Vagina (tissue), 2 donors: Measurements from ENCODE around the gene C1QTNF12.

Experiments used
- POLR2A ChIP-seq, 2 donors: fragments of 450-650 bp; IDR thresholded peaks; one replicate each; pipeline ENCODE4 v1.6.1; 2017; ENCODE audit warnings: antibody characterized with exemption in 2 of 2, mild to moderate bottlenecking in 2 of 2, moderate library complexity in 2 of 2
- POLR2AphosphoS5 ChIP-seq, 2 donors: sonication (generic); formaldehyde crosslinking; IDR thresholded peaks; one replicate each; pipeline ENCODE4 v1.9.0; 2017; ENCODE audit warnings: antibody characterized with exemption in 2 of 2, mild to moderate bottlenecking in 2 of 2, low read depth in 1 of 2; ENCODE audit not compliant: insufficient read depth in 1 of 2
- TF ChIP-seq, protein P1 (sequence below), 3 experiments: fragments of 450-650 bp in 2 of 3; fragments of 200-600 bp in 1 of 3; sonication (generic) in 1 of 3; IDR thresholded peaks; one replicate each; pipeline ENCODE4 v1.5.1; 2017 to 2019; ENCODE audit warnings: antibody characterized with exemption in 3 of 3, mild to moderate bottlenecking in 2 of 3, moderate library complexity in 2 of 3

DNA sequence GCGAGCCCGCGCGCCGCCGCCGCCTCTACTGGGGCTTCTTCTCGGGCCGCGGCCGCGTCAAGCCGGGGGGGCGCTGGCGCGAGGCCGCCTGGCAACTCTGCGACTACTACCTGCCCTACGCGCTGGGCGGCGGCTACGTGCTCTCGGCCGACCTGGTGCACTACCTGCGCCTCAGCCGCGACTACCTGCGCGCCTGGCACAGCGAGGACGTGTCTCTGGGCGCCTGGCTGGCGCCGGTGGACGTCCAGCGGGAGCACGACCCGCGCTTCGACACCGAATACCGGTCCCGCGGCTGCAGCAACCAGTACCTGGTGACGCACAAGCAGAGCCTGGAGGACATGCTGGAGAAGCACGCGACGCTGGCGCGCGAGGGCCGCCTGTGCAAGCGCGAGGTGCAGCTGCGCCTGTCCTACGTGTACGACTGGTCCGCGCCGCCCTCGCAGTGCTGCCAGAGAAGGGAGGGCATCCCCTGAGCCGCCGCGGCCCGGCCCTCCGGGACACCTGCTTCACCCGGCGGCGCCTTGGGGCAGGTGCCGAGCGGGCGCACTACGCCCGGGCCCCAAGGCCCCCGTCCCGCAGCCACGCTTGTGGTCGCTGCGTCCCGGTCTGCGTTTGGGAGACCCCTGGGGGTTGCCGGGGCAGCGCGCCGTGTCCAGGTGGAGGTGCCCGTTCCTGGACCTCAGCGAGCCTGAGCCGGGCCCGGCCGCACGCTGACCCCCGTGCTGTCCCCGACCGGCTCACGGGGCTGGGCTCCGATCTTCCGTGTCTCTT is 13.5 kb downstream of the C1QTNF12 start:
- TF ChIP-seq, protein P1, sequence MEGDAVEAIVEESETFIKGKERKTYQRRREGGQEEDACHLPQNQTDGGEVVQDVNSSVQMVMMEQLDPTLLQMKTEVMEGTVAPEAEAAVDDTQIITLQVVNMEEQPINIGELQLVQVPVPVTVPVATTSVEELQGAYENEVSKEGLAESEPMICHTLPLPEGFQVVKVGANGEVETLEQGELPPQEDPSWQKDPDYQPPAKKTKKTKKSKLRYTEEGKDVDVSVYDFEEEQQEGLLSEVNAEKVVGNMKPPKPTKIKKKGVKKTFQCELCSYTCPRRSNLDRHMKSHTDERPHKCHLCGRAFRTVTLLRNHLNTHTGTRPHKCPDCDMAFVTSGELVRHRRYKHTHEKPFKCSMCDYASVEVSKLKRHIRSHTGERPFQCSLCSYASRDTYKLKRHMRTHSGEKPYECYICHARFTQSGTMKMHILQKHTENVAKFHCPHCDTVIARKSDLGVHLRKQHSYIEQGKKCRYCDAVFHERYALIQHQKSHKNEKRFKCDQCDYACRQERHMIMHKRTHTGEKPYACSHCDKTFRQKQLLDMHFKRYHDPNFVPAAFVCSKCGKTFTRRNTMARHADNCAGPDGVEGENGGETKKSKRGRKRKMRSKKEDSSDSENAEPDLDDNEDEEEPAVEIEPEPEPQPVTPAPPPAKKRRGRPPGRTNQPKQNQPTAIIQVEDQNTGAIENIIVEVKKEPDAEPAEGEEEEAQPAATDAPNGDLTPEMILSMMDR (IDR thresholded peaks at IDR 0.05): no peak
- TF ChIP-seq POLR2A (IDR thresholded peaks at IDR 0.05): no peak
- no peak for TF ChIP-seq POLR2AphosphoS5 (IDR thresholded peaks at IDR 0.05; ENCODE audit: insufficient read depth in 1 of 2, low read depth in 1 of 2)
